CD4-positive, alpha-beta T cell treated with Interleukin-12 subunit alpha and Interleukin-12 subunit beta, for 1 hour (primary cell): Measurements from ENCODE around the gene XKR8.
A peak's percentile ranks its signal among the peaks of the same experiment; 100 is the strongest.

ENCODE experiments used
- DNase-seq: peaks from one replicate; pipeline ENCODE4 v3.0.0-alpha.2; 2020

The XKR8 gene, protein sequence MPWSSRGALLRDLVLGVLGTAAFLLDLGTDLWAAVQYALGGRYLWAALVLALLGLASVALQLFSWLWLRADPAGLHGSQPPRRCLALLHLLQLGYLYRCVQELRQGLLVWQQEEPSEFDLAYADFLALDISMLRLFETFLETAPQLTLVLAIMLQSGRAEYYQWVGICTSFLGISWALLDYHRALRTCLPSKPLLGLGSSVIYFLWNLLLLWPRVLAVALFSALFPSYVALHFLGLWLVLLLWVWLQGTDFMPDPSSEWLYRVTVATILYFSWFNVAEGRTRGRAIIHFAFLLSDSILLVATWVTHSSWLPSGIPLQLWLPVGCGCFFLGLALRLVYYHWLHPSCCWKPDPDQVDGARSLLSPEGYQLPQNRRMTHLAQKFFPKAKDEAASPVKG

DNA sequence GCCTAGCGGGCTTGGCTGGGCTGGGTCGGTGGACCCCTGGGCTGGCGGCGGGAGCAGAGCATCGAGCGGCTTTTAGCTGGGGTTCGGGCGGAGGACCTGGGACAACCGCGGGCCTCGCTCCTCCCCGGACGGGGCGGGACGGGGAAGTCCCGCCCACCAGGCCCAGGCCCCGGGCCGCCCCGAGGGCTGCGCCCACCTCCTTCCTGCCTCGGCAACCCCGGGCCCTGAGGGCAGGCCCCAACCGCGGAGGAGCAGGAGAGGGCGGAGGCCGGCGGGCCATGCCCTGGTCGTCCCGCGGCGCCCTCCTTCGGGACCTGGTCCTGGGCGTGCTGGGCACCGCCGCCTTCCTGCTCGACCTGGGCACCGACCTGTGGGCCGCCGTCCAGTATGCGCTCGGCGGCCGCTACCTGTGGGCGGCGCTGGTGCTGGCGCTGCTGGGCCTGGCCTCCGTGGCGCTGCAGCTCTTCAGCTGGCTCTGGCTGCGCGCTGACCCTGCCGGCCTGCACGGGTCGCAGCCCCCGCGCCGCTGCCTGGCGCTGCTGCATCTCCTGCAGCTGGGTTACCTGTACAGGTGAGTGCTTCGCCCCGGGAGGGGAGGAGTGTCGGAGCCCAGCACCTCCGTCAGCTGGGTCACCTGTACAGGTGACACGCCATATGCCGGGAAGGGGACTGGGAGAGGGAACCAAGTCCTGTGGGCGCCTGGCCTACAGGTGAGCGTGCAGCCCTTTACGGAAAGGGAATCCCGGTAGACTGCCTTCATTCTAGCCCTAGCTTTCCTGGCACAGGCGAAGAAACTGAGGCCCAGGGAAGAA is at the start of gene XKR8:
Gene XKR8, plus strand, starts transcription at position 182 of the 812 bp plus-strand sequence. Its CDS starts 97 bp downstream, at position 279.
- DNase-seq = peak; percentile 86

DNA sequence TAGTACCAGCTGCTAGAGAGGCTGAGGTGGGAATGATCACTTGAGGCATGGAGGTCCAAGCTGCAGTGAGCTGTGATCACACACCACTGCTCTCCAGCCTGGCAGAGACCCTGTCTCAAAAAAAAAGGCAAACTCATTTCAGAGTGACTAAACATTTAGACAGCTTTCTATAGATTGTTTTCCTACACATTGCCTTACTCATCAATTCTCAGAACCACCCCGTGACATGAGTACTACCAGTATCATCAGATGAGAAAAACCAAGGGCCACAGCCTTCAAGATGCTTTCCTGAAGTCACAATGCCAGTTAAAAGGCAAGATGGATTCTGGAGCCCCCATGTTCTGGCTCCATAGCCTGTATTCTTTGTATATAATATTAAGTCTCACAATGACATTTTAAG is 47.3 kb upstream of the XKR8 start:
- no peak for DNase-seq

DNA sequence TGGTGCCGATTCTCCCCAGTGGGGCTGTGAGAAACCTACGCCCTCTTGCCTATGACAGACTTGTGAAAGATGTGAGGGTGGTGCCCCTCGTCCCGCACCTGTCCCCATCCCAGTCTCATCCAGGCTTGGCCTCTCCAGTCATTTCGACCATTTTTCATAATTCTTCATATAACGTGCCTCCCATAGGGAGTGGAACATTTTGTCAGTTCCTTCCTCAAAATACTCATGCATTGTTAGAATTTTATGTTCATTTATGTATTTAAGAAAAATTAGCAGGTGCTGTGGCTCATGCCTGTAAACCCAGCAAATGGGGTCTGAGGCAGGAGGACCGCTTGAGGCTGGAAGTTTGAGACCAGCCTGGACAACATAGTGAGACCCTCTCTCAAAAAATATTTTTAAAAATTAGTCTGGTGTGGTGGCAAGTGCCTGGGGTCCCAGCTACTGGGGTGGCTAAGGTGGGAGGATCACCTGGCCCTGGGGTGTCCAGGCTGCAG is 44.6 kb upstream of the XKR8 start:
- DNase-seq = no peak

DNA sequence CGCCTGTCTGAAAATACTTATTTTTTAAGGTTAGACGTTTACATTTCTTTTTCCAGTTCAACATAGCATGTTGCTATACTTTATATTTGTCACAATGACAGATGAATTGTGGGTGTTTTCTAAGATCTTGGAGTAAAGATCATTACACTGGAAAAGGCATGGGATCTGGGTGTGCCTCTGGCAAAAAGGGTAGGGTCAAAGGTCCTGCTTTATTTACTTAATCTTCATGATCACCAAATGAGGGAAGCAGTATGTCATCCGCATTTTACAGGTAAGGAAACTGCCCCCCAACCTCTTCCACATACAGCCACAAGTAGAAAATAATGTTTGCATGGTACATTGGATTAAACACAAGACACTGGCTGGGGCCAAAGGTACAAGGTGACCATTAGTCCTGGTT is 37.5 kb upstream of the XKR8 start:
- DNase-seq = no peak

DNA sequence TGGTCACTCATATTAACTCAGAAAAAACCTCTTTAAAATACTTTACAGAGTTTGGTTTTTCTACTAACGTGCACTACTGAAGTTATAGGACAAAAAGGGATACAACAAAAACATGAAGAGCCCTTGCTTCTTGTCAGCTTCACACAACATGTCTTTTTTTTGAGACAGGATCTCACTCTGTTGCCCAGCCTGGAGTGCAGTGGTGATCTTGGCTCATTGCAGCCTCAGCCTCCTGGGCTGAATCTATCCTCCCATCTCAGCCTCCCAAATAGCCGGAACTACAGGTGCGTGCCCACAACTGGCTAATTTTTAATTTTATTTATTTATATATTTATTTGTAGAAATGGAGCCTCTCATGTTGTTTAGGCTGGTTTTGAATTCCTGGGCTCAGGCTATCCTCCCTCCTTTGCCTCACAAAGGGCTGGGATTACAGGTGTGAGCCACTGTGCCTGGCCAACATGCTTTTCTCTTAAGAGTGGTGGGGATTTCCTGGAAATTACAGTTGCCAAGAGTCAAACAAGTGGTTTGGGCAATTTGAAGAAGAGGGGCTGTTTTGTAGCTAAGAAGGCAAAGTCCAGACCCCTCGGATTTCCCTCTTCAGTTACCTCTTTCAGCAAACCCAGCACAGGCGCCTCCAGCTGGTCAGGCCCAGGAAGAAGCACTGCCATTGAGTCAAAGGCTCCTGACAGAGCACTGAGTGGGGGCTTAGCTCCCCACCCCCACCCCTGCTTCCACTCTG is 31.4 kb upstream of the XKR8 start:
- DNase-seq = no peak

DNA sequence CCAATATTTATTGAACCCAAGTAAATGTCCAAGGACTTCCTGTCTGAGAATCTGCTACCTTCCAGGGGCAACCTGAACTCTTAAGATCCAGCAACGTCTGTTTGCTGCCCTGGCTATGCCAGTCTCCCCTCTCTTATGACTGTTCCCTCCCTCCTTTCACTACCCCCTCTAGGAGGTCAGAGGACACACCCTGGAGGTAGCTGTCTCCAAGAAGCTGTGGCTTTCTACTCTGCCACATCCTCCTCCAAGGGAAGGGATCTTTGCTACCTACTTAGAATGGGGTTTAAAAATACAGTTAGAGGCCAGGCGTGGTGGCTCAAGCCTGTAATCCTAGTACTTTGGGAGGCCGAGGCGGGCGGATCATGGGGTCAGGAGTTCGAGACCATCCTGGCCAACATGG is 28.6 kb upstream of the XKR8 start:
- DNase-seq = no peak

DNA sequence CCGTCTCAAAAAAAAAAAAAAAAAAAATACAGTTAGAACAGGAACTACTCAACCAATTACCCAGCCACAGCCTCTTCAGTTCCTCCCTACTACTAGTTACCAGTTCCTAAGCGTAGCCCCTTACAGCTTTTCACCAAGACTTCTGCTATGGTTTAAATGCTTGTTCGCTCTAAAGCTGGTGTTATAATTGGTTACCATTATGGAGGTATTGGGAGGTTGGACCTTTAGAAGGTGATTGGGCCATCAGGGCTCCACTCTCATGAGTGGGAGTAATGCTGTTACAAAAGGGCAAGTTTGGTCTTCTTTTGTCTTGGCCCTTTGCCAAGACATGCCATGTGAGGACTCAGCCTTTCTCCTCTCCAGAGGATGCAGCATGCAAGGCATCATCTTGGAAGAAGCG is 28.0 kb upstream of the XKR8 start:
- DNase-seq = no peak

DNA sequence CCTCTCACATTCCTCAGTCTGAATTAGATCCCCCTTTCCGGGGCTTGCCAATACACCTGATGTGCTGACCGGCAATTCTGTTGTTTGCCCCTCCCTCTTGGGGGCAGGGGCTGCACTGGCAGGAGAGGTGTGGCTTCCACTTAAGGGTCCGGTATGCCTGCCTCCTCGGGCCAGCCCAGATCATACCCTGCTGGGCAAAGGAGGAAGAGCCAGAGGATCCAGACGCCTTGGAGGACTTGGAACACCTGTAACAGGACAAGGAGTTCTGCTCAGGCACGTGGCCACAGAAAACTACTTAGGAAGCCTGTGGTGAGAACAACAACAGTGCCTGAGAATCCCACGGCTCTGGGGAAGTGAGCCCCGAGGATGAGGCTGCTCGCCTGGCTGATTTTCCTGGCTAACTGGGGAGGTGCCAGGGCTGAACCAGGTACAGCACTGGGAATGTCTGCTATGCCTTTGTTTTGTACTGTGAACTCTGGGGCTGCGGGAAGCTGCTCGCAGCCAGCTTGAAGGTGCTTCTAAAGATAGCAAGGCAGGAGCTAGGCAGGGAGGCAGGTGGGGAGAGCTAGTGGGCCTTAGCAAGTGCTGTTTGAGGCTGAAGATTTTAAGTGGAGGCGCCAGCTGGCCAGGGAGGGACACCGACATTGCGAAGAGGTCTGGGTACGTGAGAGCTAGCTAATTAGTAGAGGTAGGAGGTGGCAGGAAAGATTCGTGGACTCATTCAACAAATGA is 24.8 kb upstream of the XKR8 start, which contains the start of gene SMPDL3B:
Gene SMPDL3B, plus strand, starts transcription at position 183 of the 732 bp plus-strand sequence. Its CDS starts 184 bp downstream, at position 367.
- DNase-seq = no peak

DNA sequence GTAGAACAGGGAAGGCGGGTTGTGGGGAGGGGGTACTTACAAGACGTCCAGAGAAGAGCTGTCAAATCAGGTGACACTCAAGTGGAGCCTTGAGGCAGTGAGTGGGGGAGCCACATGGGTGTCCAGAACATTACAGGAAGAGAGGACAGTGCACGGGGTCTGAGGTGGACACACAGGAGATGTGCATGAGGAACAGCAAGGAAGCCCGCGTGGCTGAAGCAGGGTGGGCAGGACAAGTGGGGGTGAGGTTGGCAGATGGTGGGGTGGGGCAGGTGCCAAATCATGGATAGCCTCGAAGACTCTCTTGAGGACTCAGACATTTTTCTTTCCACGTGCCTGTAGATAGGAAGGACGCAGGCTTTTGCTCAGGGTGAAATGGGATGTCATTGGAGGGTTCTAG is 24.1 kb upstream of the XKR8 start:
- DNase-seq = no peak

DNA sequence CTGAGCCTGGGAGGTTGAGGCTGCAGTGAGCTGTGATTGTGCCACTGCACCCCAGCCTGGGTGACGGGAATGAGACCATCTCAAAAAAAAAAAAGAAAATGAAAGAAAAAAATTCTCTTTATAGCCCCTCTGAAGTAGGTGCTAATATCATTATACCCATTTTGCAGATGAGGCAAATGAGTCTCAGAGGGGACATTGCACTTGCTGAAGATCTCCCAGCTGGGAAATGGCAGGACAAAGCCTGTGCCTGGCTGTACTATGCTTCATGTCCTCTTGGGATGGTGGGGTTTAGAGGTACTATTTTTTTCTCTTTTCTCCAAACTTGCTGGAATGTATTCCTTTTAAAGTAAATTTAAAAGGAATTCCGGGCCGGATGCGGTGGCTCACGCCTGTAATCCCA is 23.4 kb upstream of the XKR8 start:
- no peak for DNase-seq

DNA sequence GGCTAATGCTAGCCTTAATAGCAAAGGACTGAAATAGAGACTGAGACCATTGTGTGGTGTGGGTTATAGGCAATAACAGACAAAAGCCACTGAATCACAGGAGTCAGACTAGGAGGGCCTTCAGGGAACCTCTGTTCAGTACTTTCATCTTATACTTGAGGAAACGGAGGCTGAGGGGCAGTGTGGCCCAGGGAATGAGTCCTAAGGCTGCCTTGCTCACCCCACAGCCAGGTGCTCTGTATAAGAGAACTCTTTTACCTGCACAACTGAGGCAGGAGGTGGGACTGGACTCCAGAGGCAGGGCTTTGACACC is 22.3 kb upstream of the XKR8 start:
- no peak for DNase-seq

DNA sequence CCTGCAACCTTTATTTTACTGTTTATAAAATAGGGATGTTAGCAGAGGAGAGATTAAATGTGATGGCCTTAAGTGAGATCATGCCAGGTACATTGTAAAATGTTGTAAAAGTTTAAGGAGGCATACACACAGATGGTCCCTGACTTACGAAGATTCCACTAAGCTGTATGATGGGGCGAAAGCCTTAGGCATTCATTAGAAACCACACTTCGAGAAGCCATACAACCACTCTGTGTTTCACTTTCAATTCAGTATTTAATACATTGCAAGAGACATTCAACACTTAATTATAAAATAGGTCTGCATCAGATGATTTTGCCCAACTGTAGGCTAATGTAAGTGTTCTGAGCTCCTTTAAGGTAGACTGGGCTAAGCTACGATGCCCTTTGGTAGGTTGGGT is 21.3 kb upstream of the XKR8 start:
- no peak for DNase-seq

DNA sequence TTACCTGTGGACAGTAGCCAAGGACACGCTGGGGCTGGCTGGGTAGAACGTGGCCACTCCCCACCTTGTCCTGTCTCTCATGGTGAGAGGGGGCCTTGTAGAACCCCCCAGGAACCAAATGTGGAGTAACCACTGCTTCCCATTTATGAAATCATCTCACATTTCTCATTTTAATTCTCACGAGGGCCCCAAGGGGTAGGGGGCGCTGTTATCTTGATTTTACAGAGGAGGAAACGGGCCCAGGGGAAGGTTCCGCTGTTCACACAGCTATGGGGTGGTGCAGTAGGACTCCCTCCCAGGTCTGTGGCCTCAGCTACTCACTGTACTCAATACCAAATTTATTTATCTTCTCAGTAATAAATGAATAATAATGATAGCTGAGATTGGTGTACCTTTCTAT is 19.5 kb upstream of the XKR8 start:
- peak; percentile 81 for DNase-seq

DNA sequence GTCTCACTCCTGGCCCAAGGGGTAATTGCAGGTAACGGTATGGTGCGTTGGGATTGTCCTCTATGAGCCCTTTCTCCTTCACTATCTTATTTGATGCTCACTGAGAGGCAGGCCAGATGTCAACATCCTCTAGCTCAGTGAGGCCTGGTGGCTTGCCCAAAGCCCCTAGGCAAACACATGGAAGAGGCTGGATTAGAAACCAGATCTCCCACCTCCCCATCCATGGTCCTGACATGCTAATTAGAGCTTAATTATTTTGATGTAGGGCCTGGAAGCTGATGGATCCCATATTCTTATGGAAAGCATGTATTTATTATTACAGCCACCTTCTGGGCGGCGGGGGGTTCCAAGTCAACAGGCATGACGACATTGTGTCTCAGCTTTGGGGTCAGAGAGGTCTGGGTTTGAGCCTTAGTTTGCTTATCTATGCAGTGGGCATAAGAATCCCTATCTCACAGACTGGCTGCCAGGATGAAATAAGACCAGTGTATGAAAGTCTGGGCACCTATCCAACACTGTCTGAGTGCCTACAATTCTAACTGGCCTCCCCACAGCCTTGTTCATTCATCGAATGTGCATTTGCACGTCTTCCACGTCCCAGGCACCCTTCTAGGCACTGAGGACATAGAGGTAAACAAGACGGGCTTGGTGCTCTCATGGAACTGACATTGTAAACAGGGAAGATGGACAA is 18.8 kb upstream of the XKR8 start:
- DNase-seq = no peak

DNA sequence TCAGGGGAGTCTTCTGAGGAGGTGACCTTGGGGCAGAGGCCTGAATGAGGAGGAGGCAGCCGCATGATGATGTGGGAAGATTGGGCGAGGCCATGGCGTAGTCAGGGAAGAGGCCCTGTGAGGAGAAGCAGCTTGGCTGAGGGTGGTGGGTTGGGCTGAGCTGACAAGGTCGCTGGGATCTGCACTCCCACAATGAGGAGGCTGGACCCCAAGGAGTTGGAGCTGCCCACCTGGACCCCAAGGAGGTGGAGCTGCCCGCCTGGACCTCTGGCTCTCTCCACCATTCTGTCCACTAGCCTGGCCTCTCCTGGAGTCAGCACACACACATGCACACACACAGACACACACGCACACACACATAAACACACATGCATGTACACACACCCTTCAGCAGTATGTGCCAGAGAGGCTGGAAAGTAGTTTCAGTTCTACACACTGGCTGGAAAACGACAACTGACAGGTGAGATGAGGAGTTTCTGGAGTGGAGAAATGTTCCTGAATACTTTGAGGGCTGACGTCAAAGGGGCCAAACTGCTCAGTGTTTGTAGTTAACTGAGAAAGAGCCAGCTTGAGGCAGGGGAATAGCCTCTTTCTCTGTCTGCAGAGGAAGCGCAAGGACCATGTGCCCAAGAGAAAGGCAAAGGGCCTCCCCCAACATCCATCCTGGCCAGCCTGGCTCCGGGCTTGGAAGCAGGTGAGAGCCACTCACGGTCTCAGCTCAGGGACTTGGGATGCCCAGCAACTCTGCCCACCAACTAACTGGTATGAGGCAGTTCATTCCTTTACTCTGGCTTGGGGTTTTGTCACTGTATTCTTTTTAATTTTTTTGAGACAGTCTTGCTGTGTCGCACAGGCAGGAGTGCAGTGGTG is 17.9 kb upstream of the XKR8 start:
- DNase-seq = no peak

DNA sequence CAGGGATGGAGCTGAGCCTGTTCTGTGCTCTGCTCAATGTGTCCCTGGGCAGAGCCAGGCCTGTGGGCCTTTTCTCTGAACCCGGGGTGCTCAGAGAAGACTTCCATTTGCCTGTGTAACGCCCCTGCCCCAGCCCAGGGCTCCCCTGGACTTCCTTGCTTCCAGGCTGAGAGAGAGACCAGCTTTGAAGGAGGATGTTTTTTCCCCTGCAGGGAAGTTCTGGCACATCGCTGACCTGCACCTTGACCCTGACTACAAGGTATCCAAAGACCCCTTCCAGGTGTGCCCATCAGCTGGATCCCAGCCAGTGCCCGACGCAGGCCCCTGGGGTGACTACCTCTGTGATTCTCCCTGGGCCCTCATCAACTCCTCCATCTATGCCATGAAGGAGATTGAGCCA is 14.8 kb upstream of the XKR8 start:
- DNase-seq = no peak

DNA sequence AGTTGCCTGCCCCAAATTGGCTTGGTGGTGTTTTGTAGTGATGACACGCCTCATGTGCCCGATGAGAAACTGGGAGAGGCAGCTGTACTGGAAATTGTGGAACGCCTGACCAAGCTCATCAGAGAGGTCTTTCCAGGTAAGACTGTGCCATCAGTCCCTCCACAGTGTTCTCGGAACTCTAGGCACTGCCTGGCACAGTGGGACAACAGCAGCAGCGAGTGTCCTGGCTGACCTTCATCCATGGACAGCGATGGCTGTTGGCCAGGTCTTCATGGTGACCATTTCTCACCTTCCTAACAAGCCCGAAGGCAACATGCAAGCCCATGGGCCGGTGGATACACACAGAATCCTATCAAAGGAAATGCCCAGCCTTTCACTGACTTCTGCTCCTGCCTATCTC is 10.7 kb upstream of the XKR8 start:
- no peak for DNase-seq

DNA sequence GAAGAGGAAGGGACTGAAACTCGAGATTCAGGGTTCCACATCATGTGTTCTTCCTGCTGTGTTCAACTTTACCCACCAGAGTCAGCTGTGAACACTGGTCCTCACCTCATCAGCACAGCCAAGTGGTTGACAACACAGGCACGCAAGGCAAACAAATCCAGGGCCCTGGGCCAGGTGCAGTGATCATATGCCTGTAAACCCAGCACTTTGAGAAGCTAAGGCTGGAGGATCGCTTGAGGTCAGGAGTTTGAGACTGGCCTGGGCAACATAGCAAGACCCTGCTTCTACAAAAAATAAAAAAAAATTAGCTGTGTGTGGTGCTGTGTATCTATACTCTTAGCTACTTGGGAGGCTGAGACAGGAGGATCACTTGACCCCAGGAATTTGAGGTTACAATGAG is 8.4 kb upstream of the XKR8 start:
- DNase-seq = no peak

DNA sequence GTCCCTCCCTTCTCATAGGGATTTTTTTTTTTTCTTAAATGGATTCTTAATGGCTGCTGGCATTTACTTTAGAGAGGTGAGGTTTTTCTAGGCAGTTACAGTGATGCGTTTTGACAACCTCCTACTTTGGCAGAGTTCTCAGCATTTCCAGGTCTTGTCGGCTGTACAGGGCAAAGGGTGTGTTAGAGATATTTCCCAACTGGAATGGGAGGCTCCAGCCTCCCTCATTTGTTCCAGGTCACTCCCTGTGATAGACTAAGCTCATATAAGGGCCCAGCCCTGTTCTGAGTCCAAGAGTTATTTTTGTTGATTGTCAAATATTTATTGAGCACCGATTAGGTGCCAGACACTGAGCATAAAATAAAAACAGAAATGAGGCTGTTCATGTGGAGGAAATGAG is 7.6 kb upstream of the XKR8 start:
- no peak for DNase-seq

DNA sequence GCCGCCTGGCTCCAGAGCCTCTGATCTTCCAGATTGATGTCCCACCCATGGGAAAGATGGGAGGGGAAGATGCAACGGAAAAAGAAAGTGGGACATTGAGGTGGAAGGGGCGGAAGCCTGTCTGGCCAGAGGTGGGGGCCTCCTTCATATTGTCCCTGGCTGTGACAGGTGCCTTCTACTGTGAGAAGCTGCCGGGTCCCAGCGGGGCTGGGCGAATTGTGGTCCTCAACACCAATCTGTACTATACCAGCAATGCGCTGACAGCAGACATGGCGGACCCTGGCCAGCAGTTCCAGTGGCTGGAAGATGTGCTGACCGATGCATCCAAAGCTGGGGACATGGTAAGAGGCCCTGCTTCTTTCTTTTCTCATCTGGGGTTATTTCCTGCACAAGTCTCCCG is 5.6 kb upstream of the XKR8 start:
- no peak for DNase-seq

DNA sequence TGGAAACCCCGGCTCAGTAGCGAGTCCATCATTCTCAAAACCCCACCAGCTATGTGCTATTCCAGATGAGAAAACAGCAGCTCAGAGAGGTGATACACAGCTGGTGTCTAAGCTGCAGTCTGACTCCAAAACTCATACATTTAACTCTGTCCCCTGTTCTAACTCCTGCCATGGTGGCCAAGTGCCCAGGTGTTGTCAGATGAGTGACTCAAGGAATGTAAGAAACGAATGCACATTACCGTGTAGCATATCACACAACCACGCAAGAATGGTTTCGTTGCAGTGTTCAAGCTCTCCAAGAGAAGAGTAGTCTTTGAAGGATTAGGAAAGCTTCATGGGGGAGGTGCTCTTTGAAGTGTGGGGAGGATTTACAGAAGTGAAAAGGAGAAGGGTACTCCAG is 4.7 kb upstream of the XKR8 start:
- DNase-seq = no peak
